Vagina (tissue), 2 donors: ENCODE data around the gene PNPLA2. TPM values are rescaled to one million over a fixed set of nuclear protein-coding genes. Genes with fewer than 3 reads are reported as not detected.

Experiments
- DNase-seq, 2 donors: peaks; one replicate each; pipeline ENCODE4 v3.0.0-alpha.2; 2017; ENCODE audit errors: extremely low spot score in 2 of 2
- H3K27ac ChIP-seq: fragments of 200-600 bp; sonication (generic); one replicate; pipeline ENCODE4 v1.5.1; 2019
- H3K27me3 ChIP-seq: fragments of 200-600 bp; sonication (generic); one replicate; pipeline ENCODE4 v1.5.1; 2019
- H3K36me3 ChIP-seq, 2 donors: fragments of 200-600 bp; sonication (generic); one replicate each; pipeline ENCODE4 v1.5.1; 2017 to 2019
- H3K4me1 ChIP-seq: fragments of 200-600 bp; sonication (generic); one replicate; pipeline ENCODE4 v1.5.1; 2019
- H3K4me3 ChIP-seq, 2 donors: fragments of 200-600 bp; sonication (generic); 1 replicate in 1 of 2; 2 replicates in 1 of 2; pipeline ENCODE4 v1.5.1; 2016 to 2019
- H3K9me3 ChIP-seq: fragments of 200-600 bp; sonication (generic); one replicate; pipeline ENCODE4 v1.5.1; 2019
- POLR2A ChIP-seq, 2 donors: fragments of 450-650 bp; IDR thresholded peaks; one replicate each; pipeline ENCODE4 v1.6.1; 2017; ENCODE audit warnings: antibody characterized with exemption in 2 of 2, mild to moderate bottlenecking in 2 of 2, moderate library complexity in 2 of 2
- POLR2AphosphoS5 ChIP-seq, 2 donors: sonication (generic); formaldehyde crosslinking; IDR thresholded peaks; one replicate each; pipeline ENCODE4 v1.9.0; 2017; ENCODE audit warnings: antibody characterized with exemption in 2 of 2, mild to moderate bottlenecking in 2 of 2, low read depth in 1 of 2; ENCODE audit not compliant: insufficient read depth in 1 of 2
- intact Hi-C: fragments of 100-400 bp; cut with DNase I; formaldehyde crosslinking; loops from one replicate; pipeline ENCODE4 v1.15.1; 2023
- total RNA-seq: library from RNA; depleted of rRNA; stranded (reverse); fragments of >200 nt; gene quantifications from one replicate; pipeline ENCODE4 v1.2.3, GENCODE V29; 2016
- TF ChIP-seq, protein P1 (sequence below), 3 experiments: fragments of 450-650 bp in 2 of 3; fragments of 200-600 bp in 1 of 3; sonication (generic) in 1 of 3; IDR thresholded peaks; one replicate each; pipeline ENCODE4 v1.5.1; 2017 to 2019; ENCODE audit warnings: antibody characterized with exemption in 3 of 3, mild to moderate bottlenecking in 2 of 3, moderate library complexity in 2 of 3

The PNPLA2 gene
- total RNA-seq, 1 donor from 2014 or later: 103 TPM

DNA sequence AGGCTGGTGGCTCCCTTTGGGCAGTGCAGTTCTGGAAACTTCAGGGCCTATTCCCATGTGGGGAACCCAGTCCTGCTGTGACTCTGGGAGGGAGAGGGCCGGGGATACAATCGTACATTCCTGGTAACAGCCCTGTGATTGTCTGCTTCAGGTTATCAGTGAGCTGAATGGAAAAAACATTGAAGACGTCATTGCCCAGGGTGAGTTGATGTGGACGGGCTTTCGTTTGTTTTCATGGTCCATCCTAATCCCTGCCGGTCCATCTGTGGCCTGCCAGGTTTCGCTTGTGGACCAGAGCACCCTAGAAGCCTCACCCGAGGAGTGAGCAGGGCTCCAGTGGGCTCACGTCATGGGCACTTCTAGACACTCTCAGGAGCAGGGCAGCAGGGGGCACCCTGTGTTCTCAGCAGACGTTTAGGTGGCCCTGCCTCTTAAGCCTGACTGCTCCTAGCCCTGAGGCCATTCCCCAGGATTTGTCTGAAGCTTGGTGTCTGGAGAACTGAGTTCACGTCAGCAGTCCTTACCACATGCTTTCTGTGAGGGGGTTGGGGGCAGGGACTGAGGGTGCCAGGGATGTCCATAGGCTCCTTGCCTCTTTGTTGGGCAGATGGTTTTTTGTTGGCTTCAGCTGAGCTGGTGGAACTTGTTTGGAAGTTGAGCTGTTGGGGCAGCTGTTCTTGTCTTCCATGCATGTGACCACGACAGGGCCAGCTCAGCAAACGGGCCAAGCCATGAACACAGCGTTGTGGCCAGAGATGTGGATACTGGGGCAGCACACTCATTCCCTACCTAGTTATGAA, 7.1 kb upstream of the PNPLA2 start:
- peak overlapping the region in 1 of 2 donors; percentile 98 for H3K4me3 ChIP-seq
- H3K4me1 ChIP-seq: peaks cover 33% of the 10 kb centered on the region
- no peak overlapping the region for H3K27ac ChIP-seq
- H3K9me3 ChIP-seq: no peaks in the 10 kb centered on the region
- H3K27me3 ChIP-seq: no peaks in the 10 kb centered on the region
- peaks cover 0 to 30% of the 10 kb centered on the region in 2 donors for H3K36me3 ChIP-seq
- no peak for DNase-seq
- TF ChIP-seq POLR2A (IDR thresholded peaks at IDR 0.05) (no peak), POLR2AphosphoS5 (IDR thresholded peaks at IDR 0.05; ENCODE audit: insufficient read depth in 1 of 2, low read depth in 1 of 2) (no peak)
- TF ChIP-seq, protein P1, sequence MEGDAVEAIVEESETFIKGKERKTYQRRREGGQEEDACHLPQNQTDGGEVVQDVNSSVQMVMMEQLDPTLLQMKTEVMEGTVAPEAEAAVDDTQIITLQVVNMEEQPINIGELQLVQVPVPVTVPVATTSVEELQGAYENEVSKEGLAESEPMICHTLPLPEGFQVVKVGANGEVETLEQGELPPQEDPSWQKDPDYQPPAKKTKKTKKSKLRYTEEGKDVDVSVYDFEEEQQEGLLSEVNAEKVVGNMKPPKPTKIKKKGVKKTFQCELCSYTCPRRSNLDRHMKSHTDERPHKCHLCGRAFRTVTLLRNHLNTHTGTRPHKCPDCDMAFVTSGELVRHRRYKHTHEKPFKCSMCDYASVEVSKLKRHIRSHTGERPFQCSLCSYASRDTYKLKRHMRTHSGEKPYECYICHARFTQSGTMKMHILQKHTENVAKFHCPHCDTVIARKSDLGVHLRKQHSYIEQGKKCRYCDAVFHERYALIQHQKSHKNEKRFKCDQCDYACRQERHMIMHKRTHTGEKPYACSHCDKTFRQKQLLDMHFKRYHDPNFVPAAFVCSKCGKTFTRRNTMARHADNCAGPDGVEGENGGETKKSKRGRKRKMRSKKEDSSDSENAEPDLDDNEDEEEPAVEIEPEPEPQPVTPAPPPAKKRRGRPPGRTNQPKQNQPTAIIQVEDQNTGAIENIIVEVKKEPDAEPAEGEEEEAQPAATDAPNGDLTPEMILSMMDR (IDR thresholded peaks at IDR 0.05): no peak
- intact Hi-C loops: no loop called here

DNA sequence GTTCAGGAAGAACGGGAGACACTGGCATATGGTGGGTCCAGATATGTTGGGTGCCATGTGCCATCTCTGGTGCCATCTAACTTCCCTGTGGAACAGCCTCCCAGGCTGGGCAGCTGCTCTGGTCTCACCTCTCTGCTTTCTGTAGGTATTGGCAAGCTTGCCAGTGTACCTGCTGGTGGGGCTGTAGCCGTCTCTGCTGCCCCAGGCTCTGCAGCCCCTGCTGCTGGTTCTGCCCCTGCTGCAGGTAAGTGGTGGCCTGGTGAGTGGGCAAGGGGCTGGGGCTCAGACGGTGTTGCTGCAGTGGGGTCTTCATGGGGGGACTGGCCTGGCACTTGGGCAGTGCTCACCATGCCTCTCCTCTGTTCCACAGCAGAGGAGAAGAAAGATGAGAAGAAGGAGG, 6.3 kb upstream of the PNPLA2 start:
- Histone ChIP-seq H3K4me3 (no peak overlapping the region), H3K4me1 (peaks cover 33% of the 10 kb centered on the region), H3K27ac (no peak overlapping the region), H3K9me3 (no peaks in the 10 kb centered on the region), H3K36me3 (peaks cover 0 to 30% of the 10 kb centered on the region in 2 donors), H3K27me3 (no peaks in the 10 kb centered on the region)
- DNase-seq: no peak
- intact Hi-C loops: no loop called here
- no peak for TF ChIP-seq POLR2AphosphoS5 (IDR thresholded peaks at IDR 0.05; ENCODE audit: insufficient read depth in 1 of 2, low read depth in 1 of 2)
- TF ChIP-seq, protein P1 (IDR thresholded peaks at IDR 0.05): no peak
- no peak for TF ChIP-seq POLR2A (IDR thresholded peaks at IDR 0.05)

DNA sequence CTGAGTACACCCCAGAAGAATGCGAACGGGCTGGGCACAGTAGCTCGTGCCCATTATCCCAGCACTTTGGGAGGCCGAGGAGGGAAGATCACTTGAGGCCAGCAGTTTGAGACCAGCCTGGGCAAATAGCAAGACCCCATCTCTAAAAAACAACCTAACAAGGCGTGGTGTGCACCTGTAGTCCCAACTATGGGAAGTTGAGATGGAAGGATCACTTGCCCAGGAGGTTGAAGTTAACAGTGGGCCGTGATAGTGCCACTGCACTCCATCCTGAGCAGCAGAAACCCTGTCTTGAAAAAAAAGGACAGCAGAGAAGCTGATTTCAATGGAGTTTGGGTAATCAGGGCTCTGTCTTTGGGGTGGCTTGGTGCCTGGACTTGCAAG, 5.7 kb upstream of the PNPLA2 start:
- no peak overlapping the region for H3K27ac ChIP-seq
- DNase-seq: no peak
- no peaks in the 10 kb centered on the region for H3K27me3 ChIP-seq
- intact Hi-C loops: no loop called here
- no peak for TF ChIP-seq POLR2A (IDR thresholded peaks at IDR 0.05)
- TF ChIP-seq, protein P1 (IDR thresholded peaks at IDR 0.05): no peak
- TF ChIP-seq POLR2AphosphoS5 (IDR thresholded peaks at IDR 0.05; ENCODE audit: insufficient read depth in 1 of 2, low read depth in 1 of 2): no peak
- peaks cover 33% of the 10 kb centered on the region for H3K4me1 ChIP-seq
- no peak overlapping the region for H3K4me3 ChIP-seq
- H3K9me3 ChIP-seq: no peaks in the 10 kb centered on the region
- H3K36me3 ChIP-seq: peaks cover 0 to 30% of the 10 kb centered on the region in 2 donors

DNA sequence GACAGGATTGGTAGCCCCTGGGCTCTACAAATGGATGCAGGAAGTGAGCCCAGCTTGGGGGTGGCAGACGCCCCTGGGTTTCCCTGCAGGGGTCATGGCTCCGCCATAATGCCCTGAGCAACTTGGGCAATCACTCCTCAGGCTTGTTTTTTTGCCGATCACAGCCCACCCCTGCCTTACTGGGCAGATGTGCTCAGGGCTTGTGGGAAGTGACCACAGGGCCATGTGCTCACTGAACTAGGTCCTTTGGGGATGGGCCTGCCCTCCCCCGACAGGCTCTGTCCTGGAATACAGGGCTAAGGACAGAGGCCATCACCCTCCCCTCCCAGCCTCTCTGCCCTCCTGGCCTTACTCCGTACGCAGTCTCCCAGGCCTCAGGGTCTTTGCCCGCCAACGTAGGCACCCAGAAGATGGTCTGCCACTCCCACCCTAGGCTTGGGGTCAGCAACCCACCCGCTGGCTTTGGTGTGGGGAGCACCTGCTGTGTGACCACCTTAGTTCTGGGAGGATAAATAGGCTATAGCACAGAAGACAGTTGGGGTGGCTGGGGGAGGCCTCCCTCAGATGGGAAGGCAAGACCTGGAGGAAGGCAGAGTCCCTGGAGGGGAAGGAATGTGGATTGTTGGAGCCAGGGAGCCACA, 5.1 kb upstream of the PNPLA2 start:
- Histone ChIP-seq H3K9me3 (no peaks in the 10 kb centered on the region), H3K4me3 (no peak overlapping the region), H3K4me1 (peaks cover 33% of the 10 kb centered on the region), H3K36me3 (peaks cover 0 to 30% of the 10 kb centered on the region in 2 donors), H3K27ac (no peak overlapping the region), H3K27me3 (no peaks in the 10 kb centered on the region)
- no peak for DNase-seq
- TF ChIP-seq, protein P1 (IDR thresholded peaks at IDR 0.05): no peak
- no peak for TF ChIP-seq POLR2A (IDR thresholded peaks at IDR 0.05)
- no peak for TF ChIP-seq POLR2AphosphoS5 (IDR thresholded peaks at IDR 0.05; ENCODE audit: insufficient read depth in 1 of 2, low read depth in 1 of 2)
- intact Hi-C loops: no loop called here
